Mucosa of gallbladder (tissue), 1 donor: ENCODE measurements around the gene ETFA. TPM values are rescaled to one million over a fixed set of nuclear protein-coding genes. Genes with fewer than 3 reads are reported as not detected.

Source experiments
- DNase-seq: peaks from one replicate; pipeline ENCODE4 v3.0.0-alpha.2; 2020; ENCODE audit warnings: low spot score
- total RNA-seq: library from RNA; stranded (reverse); gene quantifications from one replicate; pipeline ENCODE4 v1.2.1, GENCODE V29; 2021
- donor health status: DM: no; HTN: no; CAD: no.

ETFA gene
- 123 TPM for total RNA-seq

DNA sequence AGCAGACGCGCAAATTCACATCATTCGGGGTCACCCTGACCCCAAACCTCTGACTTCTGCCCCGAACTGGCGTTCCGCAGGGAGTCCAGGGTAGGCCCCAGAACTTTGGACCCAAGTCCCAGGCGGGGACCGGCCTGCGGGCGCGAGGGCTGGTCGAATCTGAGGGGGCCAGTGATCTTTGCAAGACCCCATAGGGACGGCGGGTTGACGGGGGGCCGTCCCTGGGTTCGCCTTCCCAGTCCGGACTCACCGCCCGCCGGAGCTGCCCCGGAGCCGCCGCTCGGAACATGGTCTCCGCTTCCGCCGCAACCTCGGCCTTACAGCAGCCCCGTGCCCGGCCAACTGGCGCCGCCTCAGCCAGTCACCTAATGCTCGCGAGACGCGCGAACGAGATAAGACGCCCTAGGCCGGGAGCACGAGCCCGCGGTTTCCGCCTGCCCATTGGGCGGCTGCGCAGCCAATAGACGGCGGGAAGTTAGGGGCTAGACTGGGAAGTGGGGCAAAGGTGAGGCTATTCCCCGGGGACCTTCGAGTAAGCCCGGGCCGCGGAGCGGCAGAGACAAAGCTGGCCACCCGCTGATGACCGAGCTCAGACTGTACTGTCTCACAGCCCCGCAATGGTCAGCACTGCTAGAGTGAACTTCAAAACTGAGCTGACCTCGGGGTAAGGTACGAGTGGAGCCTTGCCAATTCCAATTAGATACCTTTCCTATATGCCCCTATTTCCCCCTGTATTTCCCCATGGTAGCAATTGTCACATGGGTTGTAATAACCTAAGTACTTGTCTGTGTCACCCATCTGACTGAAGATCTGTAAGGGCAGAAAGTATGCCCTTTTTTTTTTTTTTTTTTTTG lies at the start of gene ETFA:
Gene ETFA (minus strand): TSS at position 370 of the 854 bp plus-strand sequence. CDS start 81 bp downstream, at position 289.
- DNase-seq = peak; percentile 97

GRCh38 chr15:76360416-76360815 lies 49.1 kb upstream of the ETFA start:
- no peak for DNase-seq

- no peak for DNase-seq
Observed at GRCh38 chr15:76359152-76359551, 47.9 kb upstream of the ETFA start.

- no peak for DNase-seq
Observed at GRCh38 chr15:76358453-76358852, 47.2 kb upstream of the ETFA start.

- DNase-seq = no peak
Observed at GRCh38 chr15:76354823-76355440, 43.7 kb upstream of the ETFA start.

GRCh38 chr15:76353903-76354302 lies 42.6 kb upstream of the ETFA start:
- DNase-seq = no peak

- no peak for DNase-seq
Observed at GRCh38 chr15:76353023-76353577, 41.8 kb upstream of the ETFA start.

DNA sequence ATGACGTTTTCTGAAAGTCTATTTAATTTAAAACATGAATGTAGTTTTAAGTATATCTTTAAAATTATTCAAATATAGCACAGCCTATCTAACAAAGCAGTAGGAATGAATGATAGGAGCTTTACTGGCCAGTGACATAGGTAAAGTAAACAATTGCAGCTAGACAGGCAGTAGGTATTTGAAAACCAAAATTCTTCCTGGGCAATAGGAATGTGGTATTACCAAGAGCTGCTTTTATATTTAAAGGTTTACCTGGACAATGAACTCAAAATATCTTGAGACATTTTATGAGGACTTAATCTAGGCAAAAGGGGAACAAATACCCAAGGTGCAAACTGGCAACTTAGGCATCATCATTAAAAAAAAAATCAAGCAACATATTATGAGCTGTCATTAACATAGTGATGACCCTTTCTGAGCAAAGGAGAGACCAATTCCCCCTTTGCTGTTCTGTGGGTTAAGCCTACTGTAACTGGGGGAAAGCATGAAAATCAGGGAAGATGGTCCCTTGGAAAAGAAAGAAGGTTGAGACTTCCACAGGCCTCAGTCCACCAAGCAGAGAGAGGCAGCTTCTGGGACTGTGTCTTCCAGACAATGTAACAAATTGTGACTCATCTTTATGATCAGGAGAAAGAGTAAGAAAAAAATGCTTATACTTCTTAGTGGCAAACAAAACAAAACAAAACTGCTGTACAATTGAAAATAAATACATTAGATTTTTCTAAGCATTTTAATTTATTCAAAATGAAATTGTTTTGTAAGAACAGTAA lies 38.2 kb upstream of the ETFA start:
- no peak for DNase-seq

GRCh38 chr15:76347482-76348055 lies 36.3 kb upstream of the ETFA start:
- DNase-seq = no peak

- no peak for DNase-seq
Observed at GRCh38 chr15:76346669-76347481, 35.6 kb upstream of the ETFA start.

DNA sequence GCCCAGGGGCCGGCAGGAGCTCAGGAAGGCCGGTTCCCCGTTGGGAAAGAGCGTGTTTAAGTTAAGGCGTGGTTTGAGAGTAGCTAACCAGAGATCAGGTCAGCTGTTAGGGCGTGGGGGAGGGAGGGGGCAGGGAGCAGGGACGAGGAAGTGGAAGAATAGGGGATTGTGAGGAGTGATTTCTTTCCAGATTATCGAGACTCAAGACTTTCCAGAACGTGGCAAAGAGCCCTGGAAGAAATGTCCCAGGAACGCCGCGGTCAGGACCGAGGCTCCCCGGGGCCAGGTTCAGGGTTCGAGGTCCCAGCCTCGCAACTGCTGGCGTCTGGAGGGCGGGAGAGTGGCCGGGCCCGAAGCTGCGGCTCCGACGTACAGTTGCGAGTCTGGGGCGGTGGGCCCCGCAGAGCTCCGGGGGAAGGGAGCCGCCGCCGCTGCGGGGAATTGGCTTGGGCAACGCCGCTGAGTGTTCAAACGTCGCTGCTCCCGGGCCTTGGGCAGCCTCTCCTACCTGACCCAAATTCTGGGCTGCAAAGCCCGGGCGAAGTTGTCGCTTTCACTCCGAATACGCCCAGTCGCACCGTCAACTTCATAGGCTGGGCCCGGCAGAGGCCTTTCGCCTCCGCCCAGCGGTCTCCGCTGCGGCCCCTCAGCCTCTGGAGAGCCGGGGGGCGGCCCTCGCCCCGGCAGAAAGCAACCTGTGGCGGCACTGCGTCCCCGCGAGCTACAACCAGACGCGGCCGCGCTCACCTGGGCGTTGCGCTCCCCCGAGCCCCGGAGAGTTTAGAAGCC lies 34.8 kb upstream of the ETFA start:
- DNase-seq = no peak

DNA sequence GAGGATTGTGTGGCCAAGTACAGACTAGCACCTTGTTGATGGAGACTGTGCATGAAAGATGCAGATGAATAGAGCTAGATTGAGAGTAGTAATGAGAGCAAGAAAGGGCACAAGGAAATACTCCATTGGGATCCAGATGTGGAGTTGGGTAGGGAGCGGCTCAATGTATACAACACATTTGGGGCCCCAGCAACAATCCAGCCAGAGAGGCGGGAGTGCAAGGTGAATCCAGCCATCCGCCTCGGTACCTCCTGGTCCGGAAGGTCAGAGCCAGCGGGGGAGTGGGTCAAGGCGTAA lies 34.3 kb upstream of the ETFA start:
- DNase-seq = no peak

GRCh38 chr15:76344893-76345582 lies 33.8 kb upstream of the ETFA start:
- DNase-seq = no peak

- no peak for DNase-seq
Observed at GRCh38 chr15:76343313-76343996, 32.2 kb upstream of the ETFA start.

- no peak for DNase-seq
Observed at GRCh38 chr15:76342382-76343201, 31.3 kb upstream of the ETFA start.

DNA sequence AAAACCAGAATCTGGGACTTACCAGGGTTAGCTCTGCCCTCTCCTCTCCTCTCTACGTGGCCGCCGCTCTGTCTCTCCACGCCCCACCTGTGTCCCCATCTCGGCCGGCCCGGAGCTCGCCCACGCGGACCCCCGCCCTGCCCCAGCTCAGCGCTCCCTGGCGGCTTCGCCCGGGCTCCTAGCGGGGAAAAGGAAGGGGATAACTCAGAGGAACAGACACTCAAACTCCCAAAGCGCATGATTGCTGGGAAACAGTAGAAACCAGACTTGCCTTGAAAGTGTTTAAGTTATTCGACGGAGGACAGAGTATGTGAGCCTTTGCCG lies 30.8 kb upstream of the ETFA start:
- no peak for DNase-seq

GRCh38 chr15:76341366-76342057 lies 30.2 kb upstream of the ETFA start:
- no peak for DNase-seq
